Right forelimb (tissue), 1 donor: Measurements from ENCODE around the gene HTRA3.

Experiments used
- DNase-seq: peaks from one replicate; pipeline ENCODE4 v3.0.0-alpha.2; 2018

HTRA3 gene

GRCh38 chr4:8269535-8270417 is at the start of gene HTRA3:
TSS of gene HTRA3 (plus strand) at chr4:8269754. CDS start at chr4:8269969, 215 bp downstream.
- DNase-seq: peak; percentile 83

DNA sequence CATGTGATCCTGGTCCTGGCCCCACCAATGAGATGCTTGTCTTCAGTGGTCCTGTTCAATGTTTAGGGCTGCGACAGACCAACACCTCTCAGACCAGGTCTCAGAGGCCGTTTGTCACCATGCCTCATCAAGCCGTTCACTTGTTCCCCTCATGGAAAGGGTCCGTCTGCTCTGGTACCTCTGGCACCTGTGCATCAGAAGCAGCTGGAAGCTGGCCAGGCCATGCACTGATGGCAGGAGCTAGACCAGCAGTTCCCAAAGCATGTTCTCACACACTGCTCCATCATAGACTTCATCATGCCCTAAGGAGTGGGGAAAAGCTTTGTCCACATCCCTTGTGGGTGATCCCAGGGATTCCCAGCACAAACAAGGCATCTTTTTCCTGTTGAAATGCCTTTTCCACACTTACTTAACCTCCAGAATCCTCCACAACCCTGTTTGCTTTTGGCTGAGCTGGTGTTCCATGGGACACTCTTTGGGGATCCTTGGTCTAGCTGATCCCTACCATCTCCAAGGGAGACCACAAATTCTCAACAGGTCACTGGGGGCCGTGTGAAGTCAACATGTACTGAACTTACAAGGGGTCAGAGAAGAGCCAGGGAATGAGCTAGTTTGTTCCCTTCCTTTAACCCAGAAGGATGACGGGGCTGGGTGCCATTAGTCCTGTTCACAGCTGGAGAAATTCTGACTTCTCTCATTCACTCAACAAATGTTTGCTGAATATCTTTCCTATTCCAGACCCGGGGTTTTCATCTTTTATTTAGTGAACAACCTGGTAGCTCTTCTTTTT is 48.7 kb upstream of the HTRA3 start:
- DNase-seq: no peak

DNA sequence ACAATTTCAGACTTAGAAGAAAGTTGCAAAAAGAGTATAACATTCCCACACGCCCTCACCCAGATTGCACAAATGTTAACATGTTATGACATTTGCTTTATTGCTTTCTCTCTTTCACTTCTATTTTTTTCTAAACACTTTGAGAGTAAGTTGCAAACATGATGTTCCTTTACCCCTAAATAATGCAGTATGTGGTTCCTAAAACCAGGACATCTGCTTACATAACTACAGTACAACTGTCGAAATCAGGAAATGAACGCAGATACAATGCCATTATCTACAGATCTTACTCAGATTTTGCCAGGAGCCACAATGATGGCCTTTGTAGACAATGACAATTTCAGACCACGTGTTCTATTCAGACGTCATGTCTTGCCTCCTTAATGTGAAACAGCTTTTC is 48.1 kb upstream of the HTRA3 start:
- DNase-seq: no peak

DNA sequence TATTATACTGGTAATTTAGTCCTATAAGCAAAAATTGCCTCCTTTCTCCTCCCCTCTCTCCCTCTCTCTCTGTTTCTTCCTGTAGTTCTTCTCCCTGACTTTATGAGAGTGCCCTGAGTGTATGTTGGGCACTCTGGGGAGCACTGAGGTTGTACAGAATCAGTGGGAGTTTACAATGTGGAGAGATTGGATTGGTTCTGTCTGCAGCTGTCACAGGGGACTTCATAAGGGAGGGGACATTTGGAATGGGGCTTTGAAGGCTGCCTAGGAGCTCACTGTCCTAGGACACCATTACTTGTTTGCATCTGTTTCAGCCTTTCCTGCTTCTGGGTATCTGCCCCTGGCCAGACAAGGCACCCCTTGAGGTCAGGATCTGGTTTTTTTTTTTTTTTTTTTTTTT is 47.6 kb upstream of the HTRA3 start:
- DNase-seq: no peak

DNA sequence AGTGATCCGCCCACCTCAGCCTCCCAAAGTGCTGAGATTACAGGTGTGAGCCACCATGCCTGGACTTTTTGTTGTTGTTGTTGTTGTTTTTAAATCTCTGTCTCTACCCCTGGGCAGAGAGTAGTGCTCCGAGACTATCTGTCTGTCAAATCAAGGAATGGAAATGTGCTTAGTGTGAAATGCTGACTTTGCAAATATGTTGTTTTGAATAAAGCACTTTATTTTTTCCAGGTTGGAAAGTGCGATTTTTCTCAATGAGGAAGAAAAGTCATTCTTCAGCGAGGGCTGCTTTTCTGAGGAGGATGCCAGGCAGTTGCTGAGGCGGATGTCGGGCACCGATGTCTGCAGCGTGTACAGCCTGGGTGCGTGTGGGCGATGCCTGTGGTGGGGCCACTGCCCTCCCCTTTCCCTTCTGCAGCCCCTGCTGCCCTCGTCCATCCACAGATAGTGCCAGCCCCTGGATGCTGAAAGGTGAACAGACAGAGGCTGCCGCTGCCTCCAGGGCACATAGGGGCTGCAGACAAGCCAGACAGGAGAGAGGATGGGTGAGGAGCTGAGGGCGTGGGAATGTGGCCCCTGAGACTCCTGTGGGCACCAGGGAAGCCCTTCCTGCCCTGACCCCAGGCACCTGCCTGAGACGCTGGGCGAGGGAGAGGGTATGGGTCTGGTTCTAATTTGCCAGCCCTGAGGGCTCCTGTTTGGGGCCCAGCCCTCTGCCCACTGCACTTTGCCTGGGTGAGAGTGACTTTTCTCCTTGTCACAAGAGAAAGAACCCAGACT is 46.8 kb upstream of the HTRA3 start:
- DNase-seq: no peak

GRCh38 chr4:8224267-8224974 is 45.1 kb upstream of the HTRA3 start:
- DNase-seq: no peak

GRCh38 chr4:8224975-8225625 is 44.5 kb upstream of the HTRA3 start:
- no peak for DNase-seq

DNA sequence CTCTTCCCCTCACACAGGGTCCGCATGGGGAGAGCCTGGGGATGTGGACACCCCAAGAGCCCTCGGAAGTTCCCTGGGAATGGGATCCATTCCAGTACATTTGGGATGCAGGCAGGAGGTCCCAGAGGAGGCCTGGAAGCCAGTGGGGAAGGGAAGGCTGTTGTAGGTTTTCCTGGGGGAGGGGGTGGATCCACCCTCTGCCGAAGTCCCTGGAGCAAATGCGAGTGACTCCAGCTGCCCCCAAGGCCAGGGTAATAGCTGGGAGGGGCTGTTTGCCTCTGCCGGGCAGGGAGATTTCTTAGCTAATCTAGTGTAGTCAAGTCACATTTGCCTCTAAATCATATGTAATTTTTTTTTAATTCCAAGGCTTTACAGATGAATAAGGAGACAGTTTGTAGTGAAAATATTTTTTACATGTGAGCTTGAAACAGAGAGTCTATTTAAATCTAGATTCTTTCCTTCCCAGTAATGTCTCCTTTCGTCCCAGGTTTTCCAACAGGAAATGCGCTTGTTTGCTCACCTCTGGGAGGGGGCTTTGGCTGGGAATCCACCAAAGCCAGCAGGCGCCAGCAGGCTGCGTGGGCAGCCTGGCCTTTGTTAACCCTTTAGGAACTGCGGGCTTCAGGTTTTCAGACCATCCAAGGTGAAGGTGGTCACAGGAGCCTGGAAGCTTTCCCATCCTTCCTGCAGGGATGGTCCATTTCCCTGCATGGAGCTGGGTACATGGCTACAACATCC is 43.7 kb upstream of the HTRA3 start:
- DNase-seq: peak; percentile 65

- DNase-seq: no peak
Observed at GRCh38 chr4:8227201-8227770, 42.3 kb upstream of the HTRA3 start.

DNA sequence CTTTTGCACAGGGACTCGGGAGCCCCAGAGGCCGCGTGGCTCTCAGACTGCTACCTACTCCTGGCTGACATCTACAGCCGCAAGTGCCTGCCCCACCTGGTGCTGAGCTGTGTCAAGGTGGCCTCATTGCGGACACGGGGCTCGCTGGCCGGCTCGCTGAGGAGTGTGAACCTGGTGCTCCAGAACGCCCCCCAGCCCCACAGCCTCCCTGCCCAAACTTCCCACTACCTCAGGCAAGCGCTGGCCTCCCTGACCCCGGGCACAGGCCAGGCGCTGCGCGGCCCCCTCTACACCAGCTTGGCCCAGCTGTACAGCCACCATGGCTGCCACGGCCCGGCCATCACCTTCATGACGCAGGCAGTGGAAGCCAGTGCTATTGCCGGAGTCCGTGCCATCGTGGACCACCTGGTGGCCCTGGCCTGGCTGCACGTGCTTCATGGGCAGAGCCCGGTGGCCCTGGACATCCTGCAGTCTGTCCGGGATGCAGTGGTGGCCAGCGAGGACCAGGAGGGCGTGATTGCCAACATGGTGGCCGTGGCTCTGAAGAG is 41.7 kb upstream of the HTRA3 start:
- DNase-seq: no peak

DNA sequence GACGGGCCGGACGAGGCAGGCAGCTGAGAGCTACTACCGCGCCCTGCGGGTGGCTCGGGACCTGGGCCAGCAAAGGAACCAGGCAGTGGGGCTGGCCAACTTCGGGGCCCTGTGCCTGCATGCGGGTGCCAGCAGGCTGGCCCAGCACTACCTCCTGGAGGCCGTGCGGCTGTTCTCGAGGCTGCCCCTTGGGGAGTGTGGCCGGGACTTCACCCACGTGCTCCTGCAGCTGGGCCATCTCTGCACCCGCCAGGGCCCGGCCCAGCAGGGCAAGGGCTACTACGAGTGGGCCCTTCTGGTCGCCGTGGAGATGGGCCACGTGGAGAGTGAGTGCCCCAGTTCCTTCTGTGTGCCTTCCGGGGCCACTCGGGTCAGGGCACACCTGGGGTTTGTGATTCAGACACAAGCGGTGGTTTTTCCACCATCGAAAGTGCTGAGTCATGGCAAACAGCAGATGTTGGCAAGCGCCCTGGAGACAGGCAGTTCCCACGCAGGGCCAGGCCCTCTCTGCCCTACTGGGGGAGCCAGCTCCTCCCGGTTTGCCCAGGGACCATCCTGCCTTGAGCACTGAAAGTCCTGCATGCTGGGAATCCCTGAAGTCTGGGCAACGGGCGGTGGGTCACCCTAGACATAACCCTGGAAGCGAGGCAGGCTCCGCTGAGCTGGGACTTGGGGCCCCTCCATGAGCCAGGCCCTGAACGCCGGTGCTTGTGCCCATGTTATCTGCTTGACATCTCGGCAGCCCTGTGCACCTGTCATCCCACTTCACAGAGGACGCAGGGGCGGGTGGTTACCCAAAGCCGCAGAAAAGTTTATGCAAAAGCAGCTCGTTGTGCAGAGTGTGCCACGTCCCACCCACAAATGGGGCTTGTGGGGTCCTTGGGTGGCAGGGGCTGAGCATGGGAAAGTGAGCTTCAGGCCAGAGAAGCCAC is 41.0 kb upstream of the HTRA3 start:
- peak; percentile 70 for DNase-seq

- no peak for DNase-seq
Observed at GRCh38 chr4:8229331-8229975, 40.1 kb upstream of the HTRA3 start.

DNA sequence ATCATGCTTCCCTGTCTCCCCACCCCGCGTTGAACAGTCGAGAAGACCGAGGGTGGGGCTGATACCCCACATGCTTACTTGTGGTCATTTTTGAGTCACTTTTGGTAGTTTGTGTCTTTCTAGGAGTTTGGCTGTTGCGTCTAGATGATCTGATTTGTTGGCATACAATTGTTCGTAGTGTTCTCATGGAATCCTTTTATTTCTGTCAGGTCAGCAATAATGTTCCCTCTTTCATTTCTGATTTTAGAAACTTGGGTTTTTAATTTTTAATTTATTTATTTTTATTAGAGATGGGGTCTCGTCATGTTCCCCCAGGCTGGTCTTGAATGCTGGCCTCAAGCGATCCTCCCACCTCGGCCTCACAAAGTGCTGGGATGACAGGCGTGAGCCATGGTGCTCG is 39.5 kb upstream of the HTRA3 start:
- no peak for DNase-seq

- DNase-seq: no peak
Observed at GRCh38 chr4:8230891-8231290, 38.7 kb upstream of the HTRA3 start.

- DNase-seq: no peak
Observed at GRCh38 chr4:8231551-8232049, 38.0 kb upstream of the HTRA3 start.

DNA sequence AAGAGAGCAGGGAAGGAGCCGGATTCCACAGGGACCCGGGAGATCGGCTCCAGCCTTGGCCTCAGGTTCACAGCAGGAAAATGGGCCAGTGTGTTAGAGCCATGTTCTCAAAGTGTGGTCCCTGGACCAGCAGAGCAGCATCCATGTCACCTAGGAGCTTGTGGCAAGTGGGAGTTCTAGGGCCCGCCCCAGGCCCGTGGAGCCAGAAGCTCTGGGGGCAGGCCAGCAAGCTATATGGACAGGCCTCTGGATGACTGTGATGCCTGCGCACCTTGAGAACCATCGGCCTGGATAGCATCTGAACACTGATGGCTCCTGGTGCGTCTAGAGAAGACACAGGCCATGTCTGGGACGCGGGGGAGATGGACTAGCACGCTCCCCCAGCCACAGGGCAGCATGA is 36.8 kb upstream of the HTRA3 start:
- no peak for DNase-seq

GRCh38 chr4:8233672-8234484 is 35.7 kb upstream of the HTRA3 start:
- DNase-seq: no peak

DNA sequence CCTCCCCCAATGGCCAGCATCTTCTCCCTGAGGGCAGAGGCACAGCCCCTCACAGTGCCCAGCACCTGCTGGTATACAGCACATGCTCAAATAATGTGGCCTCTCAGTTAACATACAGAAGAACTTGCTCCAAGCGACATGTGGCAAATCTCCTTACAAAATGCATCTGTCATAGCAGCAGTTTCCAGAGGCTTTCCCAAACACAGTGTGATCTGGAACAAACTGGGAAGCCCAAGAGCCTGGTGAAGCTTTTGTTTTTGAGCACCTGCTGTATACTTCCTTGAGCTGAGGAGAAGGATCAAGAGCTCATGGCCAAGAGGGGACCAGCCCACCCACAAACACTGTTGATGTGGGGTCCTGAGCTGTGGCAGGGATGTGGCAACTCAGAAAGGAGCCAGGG is 34.8 kb upstream of the HTRA3 start:
- DNase-seq: no peak
